ENCODE results near the gene CELF1. TPM values are rescaled to one million over a fixed set of nuclear protein-coding genes. Genes with fewer than 3 reads are reported as not detected.

CELF1 gene
- polyA plus RNA-seq, 1 of the 3 experiments (the other 2 are of a cell fraction), result 47.5 TPM

DNA sequence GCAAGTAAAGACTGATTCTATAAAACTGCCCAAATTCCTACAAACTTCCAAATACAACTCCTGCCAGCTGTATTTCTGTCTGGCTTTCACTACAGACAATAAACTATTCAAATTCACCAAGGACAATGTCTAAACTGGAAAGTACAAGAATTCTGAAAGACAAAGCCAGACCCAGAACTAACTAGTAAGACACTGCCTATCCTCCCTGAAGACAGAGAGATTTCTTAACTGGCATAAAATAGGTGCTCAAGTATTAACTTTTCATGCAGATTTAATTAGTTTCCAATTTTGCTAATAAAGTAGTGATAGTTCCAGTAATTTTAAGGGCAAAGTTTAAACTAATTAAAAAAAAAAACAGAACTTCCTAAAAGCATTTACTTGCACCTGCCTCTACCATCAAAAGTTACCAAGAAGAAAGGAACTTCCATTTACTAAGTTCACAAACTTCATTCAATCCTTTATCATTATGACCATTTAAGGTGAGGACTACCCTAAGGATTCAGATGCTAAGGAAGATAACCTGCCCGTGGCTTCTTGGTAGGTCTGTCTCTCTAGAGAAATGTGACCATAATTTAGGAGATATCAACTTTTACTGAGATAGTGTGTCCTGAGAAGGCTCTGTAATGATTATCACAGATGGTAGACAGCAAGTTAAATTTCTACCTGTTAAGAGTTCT lies 45.2 kb downstream of the CELF1 start:
- 58% methylated on average over 1 of the region's 1 CpG for WGBS (ENCODE audit: low lambda C conversion rate)
- Histone ChIP-seq H3K9ac (no peak overlapping the region), H3K79me2 (ENCODE audit: insufficient read depth) (peaks cover 100% of the 10 kb centered on the region), H4K20me1 (ENCODE audit: insufficient read depth) (peaks cover 93% of the 10 kb centered on the region), H3K9me3 (no peaks in the 10 kb centered on the region), H3K27me3 (ENCODE audit: insufficient read depth) (no peaks in the 10 kb centered on the region), H3K4me3 (ENCODE audit: low read depth in 2 of 2, low read length in 1 of 2) (no peak overlapping the region), H3K9me2 (no peaks in the 10 kb centered on the region), H2AFZ (ENCODE audit: low read depth) (no peak overlapping the region), H3F3A (replicated peaks; ENCODE audit: insufficient read depth) (peaks cover 20% of the 10 kb centered on the region), H3K4me2 (no peak overlapping the region), H3K36me3 (replicated peaks in 1 of 2; ENCODE audit: control insufficient read depth in 1 of 2, insufficient read depth in 2 of 2, low read length in 1 of 2) (peaks cover 0 to 4% of the 10 kb centered on the region in 2 experiments), H3K27ac (ENCODE audit: low read depth in 2 of 2, low read length in 1 of 2) (peak overlapping the region in 1 of 2 experiments; percentile 28; a peak in 2 of 4 replicates), H3K4me1 (ENCODE audit: control insufficient read depth in 1 of 2, insufficient read depth in 2 of 2, low read depth in 1 of 2, low read length in 1 of 2) (peaks cover 4 to 27% of the 10 kb centered on the region in 2 experiments)
- DNase-seq, result no peak
- TF ChIP-seq NFIC (IDR thresholded peaks at IDR 0.05; ENCODE audit: borderline replicate concordance), result no peak
- TF ChIP-seq RFX5 (IDR thresholded peaks at IDR 0.05; ENCODE audit: low read length), result no peak
- TF ChIP-seq, protein P1, sequence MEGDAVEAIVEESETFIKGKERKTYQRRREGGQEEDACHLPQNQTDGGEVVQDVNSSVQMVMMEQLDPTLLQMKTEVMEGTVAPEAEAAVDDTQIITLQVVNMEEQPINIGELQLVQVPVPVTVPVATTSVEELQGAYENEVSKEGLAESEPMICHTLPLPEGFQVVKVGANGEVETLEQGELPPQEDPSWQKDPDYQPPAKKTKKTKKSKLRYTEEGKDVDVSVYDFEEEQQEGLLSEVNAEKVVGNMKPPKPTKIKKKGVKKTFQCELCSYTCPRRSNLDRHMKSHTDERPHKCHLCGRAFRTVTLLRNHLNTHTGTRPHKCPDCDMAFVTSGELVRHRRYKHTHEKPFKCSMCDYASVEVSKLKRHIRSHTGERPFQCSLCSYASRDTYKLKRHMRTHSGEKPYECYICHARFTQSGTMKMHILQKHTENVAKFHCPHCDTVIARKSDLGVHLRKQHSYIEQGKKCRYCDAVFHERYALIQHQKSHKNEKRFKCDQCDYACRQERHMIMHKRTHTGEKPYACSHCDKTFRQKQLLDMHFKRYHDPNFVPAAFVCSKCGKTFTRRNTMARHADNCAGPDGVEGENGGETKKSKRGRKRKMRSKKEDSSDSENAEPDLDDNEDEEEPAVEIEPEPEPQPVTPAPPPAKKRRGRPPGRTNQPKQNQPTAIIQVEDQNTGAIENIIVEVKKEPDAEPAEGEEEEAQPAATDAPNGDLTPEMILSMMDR (IDR thresholded peaks at IDR 0.05), result no peak
- ChIA-PET CTCF (interaction anchor here (0.9 kb wide), 1 partner anchor 10 kb away, joined by 3 read pairs; no protein-coding TSS in a partner anchor), POLR2A (interaction anchor here (0.6 kb wide), 1 partner anchor 10 kb away, joined by 3 read pairs; no protein-coding TSS in a partner anchor)

DNA sequence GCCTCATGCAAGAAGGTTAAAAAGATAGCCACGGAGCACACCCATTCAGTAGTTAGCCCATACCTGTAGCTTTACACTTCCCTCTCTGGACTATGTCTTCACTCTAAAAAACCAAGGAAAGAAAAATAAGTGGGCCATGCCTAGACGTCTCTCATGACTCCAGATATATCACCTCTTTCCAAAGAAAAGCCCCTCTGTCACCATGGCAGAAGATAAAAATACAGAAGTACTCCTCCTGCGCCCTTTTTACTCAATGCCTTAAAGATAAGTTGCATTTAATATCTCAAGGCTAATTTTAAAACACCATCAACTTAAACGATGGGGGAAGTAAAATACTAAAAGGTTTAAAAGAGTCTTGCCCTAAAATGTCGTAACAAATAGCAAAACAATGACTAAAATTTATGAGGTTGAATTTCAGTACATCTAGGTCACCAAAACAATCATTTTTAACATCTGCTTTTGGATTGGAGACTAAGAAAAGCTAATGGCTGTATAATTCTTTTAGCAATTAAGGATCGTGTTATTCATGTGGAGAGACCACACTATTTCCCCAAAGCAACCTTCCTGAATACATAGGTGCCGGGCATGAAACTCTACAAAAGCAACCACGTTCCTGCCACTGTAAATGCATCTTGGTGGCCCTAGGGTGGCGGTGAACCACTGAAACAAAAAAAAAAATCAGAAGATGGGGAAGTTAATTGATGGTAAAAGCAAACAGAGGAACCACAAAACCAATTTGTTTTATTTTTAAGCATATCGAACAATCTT lies 46.0 kb downstream of the CELF1 start:
- ChIA-PET CTCF (interaction anchor here (0.9 kb wide), 1 partner anchor 9 kb away, joined by 3 read pairs; no protein-coding TSS in a partner anchor), POLR2A (no interaction called here)
- H3K4me2 ChIP-seq, result no peak overlapping the region
- peak overlapping the region in 1 of 2 experiments; percentile 28; a peak in 2 of 4 replicates for H3K27ac ChIP-seq (ENCODE audit: low read depth in 2 of 2, low read length in 1 of 2)
- WGBS (ENCODE audit: low lambda C conversion rate), result 79% methylated on average over 10 of the region's 10 CpGs
- peaks cover 96% of the 10 kb centered on the region for H4K20me1 ChIP-seq (ENCODE audit: insufficient read depth)
- peaks cover 4 to 26% of the 10 kb centered on the region in 2 experiments for H3K4me1 ChIP-seq (ENCODE audit: control insufficient read depth in 1 of 2, insufficient read depth in 2 of 2, low read depth in 1 of 2, low read length in 1 of 2)
- no peaks in the 10 kb centered on the region for H3K9me3 ChIP-seq
- H3K36me3 ChIP-seq (replicated peaks in 1 of 2; ENCODE audit: control insufficient read depth in 1 of 2, insufficient read depth in 2 of 2, low read length in 1 of 2), result peaks cover 0 to 4% of the 10 kb centered on the region in 2 experiments
- no peak overlapping the region for H3K4me3 ChIP-seq (ENCODE audit: low read depth in 2 of 2, low read length in 1 of 2)
- H3K79me2 ChIP-seq (ENCODE audit: insufficient read depth), result peaks cover 100% of the 10 kb centered on the region
- DNase-seq, result no peak
- H3K9me2 ChIP-seq, result no peaks in the 10 kb centered on the region
- peaks cover 20% of the 10 kb centered on the region for H3F3A ChIP-seq (replicated peaks; ENCODE audit: insufficient read depth)
- H3K27me3 ChIP-seq (ENCODE audit: insufficient read depth), result no peaks in the 10 kb centered on the region
- H3K9ac ChIP-seq, result no peak overlapping the region
- no peak overlapping the region for H2AFZ ChIP-seq (ENCODE audit: low read depth)
- TF ChIP-seq FOSL2 (IDR thresholded peaks at IDR 0.05; ENCODE audit: borderline replicate concordance, low read depth) (no peak), IRF3 (IDR thresholded peaks at IDR 0.05; ENCODE audit: low read depth, low read length) (no peak), USF2 (IDR thresholded peaks at IDR 0.05; ENCODE audit: borderline replicate concordance, low read depth, low read length) (no peak), GABPA (IDR thresholded peaks at IDR 0.05; ENCODE audit: low read depth) (no peak), RCOR1 (IDR thresholded peaks at IDR 0.05; ENCODE audit: low read length) (no peak), TAF1 (IDR thresholded peaks at IDR 0.05; ENCODE audit: borderline replicate concordance, low read depth, low read length) (no peak), SIN3A (IDR thresholded peaks at IDR 0.05; ENCODE audit: borderline replicate concordance, low read depth, low read length) (no peak), SMC3 (IDR thresholded peaks at IDR 0.05; ENCODE audit: low read depth, low read length) (no peak), TEAD4 (IDR thresholded peaks at IDR 0.05; ENCODE audit: borderline replicate concordance, insufficient read depth) (no peak), USF1 (IDR thresholded peaks at IDR 0.05; ENCODE audit: borderline replicate concordance, low read depth) (no peak), ZBTB33 (IDR thresholded peaks at IDR 0.05; ENCODE audit: borderline replicate concordance, low read depth) (no peak), CHD2 (IDR thresholded peaks at IDR 0.05; ENCODE audit: low read length, partially characterized antibody) (no peak), POLR2AphosphoS5 (IDR thresholded peaks at IDR 0.05; ENCODE audit: low read depth, low read length) (no peak), EZH2phosphoT487 (IDR thresholded peaks at IDR 0.05; ENCODE audit: borderline replicate concordance, low read depth) (no peak), MXI1 (IDR thresholded peaks at IDR 0.05; ENCODE audit: low read depth, low read length) (no peak)
